ENCODE data around the gene ZBTB45. TPM values are rescaled to one million over a fixed set of nuclear protein-coding genes. Genes with fewer than 3 reads are reported as not detected.
A peak's percentile ranks its signal among the peaks of the same experiment; 100 is the strongest.

Gene ZBTB45
- total RNA-seq, 1 donor from 2014 or later = 22.2 TPM

GRCh38 chr19:58516246-58516836 is 3.3 kb downstream of the ZBTB45 start:
- no peak overlapping the region for H3K27ac Mint-ChIP-seq (ENCODE audit: unreplicated experiment)
- H3K4me1 Mint-ChIP-seq (ENCODE audit: unreplicated experiment) = peaks cover 29% of the 10 kb centered on the region
- peaks cover 25% of the 10 kb centered on the region for H3K27me3 Mint-ChIP-seq (ENCODE audit: unreplicated experiment)
- no peak for TF ChIP-seq CTCF (IDR thresholded peaks at IDR 0.05; ENCODE audit: unreplicated experiment)
- H3K9me3 Mint-ChIP-seq (ENCODE audit: unreplicated experiment) = no peaks in the 10 kb centered on the region
- peaks cover 18% of the 10 kb centered on the region for H3K36me3 Mint-ChIP-seq (ENCODE audit: low read depth, unreplicated experiment)
- DNase-seq (ENCODE audit: low spot score) = no peak
- H3K4me3 Mint-ChIP-seq (ENCODE audit: unreplicated experiment) = peak overlapping the region; percentile 31

- peak overlapping the region; percentile 78 for H3K27ac Mint-ChIP-seq (ENCODE audit: unreplicated experiment)
- H3K4me3 Mint-ChIP-seq (ENCODE audit: unreplicated experiment) = peak overlapping the region; percentile 80
- peaks cover 15% of the 10 kb centered on the region for H3K36me3 Mint-ChIP-seq (ENCODE audit: low read depth, unreplicated experiment)
- H3K27me3 Mint-ChIP-seq (ENCODE audit: unreplicated experiment) = peaks cover 25% of the 10 kb centered on the region
- no peak for DNase-seq (ENCODE audit: low spot score)
- TF ChIP-seq CTCF (IDR thresholded peaks at IDR 0.05; ENCODE audit: unreplicated experiment) = no peak
- peaks cover 26% of the 10 kb centered on the region for H3K4me1 Mint-ChIP-seq (ENCODE audit: unreplicated experiment)
- no peaks in the 10 kb centered on the region for H3K9me3 Mint-ChIP-seq (ENCODE audit: unreplicated experiment)
Measured at GRCh38 chr19:58515259-58515658, 4.4 kb downstream of the ZBTB45 start.

GRCh38 chr19:58514564-58515022 is 5.0 kb downstream of the ZBTB45 start:
- H3K9me3 Mint-ChIP-seq (ENCODE audit: unreplicated experiment) = no peaks in the 10 kb centered on the region
- no peak for TF ChIP-seq CTCF (IDR thresholded peaks at IDR 0.05; ENCODE audit: unreplicated experiment)
- peaks cover 28% of the 10 kb centered on the region for H3K27me3 Mint-ChIP-seq (ENCODE audit: unreplicated experiment)
- H3K36me3 Mint-ChIP-seq (ENCODE audit: low read depth, unreplicated experiment) = peaks cover 13% of the 10 kb centered on the region
- peaks cover 20% of the 10 kb centered on the region for H3K4me1 Mint-ChIP-seq (ENCODE audit: unreplicated experiment)
- peak overlapping the region; percentile 82 for H3K4me3 Mint-ChIP-seq (ENCODE audit: unreplicated experiment)
- H3K27ac Mint-ChIP-seq (ENCODE audit: unreplicated experiment) = no peak overlapping the region
- DNase-seq (ENCODE audit: low spot score) = no peak

- TF ChIP-seq CTCF (IDR thresholded peaks at IDR 0.05; ENCODE audit: unreplicated experiment) = peak; percentile 93
- Mint-ChIP-seq H3K9me3 (ENCODE audit: unreplicated experiment) (no peaks in the 10 kb centered on the region), H3K27ac (ENCODE audit: unreplicated experiment) (no peak overlapping the region), H3K36me3 (ENCODE audit: low read depth, unreplicated experiment) (peaks cover 11% of the 10 kb centered on the region), H3K4me3 (ENCODE audit: unreplicated experiment) (peak overlapping the region; percentile 83), H3K27me3 (ENCODE audit: unreplicated experiment) (peaks cover 24% of the 10 kb centered on the region), H3K4me1 (ENCODE audit: unreplicated experiment) (peaks cover 15% of the 10 kb centered on the region)
- peak; percentile 97 for DNase-seq (ENCODE audit: low spot score)
Measured at GRCh38 chr19:58513694-58514563, 5.7 kb downstream of the ZBTB45 start.

All from endothelial cell (in vitro differentiated cells).